Dermis blood vessel endothelial cell (primary cell): ENCODE results near the gene TUBA3E. TPM values are rescaled to one million over a fixed set of nuclear protein-coding genes. Genes with fewer than 3 reads are reported as not detected.
A peak's percentile ranks its signal among the peaks of the same experiment; 100 is the strongest.
"Not testable (repeated sequence)": the region's sequence is repeated elsewhere in the genome, so short reads cannot be mapped to it uniquely, and the experiment has no call there.

Experiments
- DNase-seq: peaks from one replicate; pipeline ENCODE4 v3.0.0; 2010
- total RNA-seq: library from RNA; depleted of rRNA; stranded (reverse); fragments of >200 nt; gene quantifications from 2 replicates; pipeline ENCODE4 v1.2.3, GENCODE V29; 2014

TUBA3E gene
- total RNA-seq, 1 donor from 2014 or later = not detected

- no peak for DNase-seq
Observed at GRCh38 chr2:130190237-130190636, 8.0 kb downstream of the TUBA3E start.

- DNase-seq = not testable (repeated sequence)
Observed at GRCh38 chr2:130188958-130189357, 9.3 kb downstream of the TUBA3E start.

GRCh38 chr2:130187859-130188792, 10.1 kb downstream of the TUBA3E start:
- not testable (repeated sequence) for DNase-seq

GRCh38 chr2:130187268-130187667, 11.0 kb downstream of the TUBA3E start:
- DNase-seq = no peak

- DNase-seq = no peak
Observed at GRCh38 chr2:130186391-130186790, 11.8 kb downstream of the TUBA3E start.

GRCh38 chr2:130185896-130186295, 12.3 kb downstream of the TUBA3E start:
- no peak for DNase-seq

- DNase-seq = no peak
Observed at GRCh38 chr2:130185436-130185835, 12.8 kb downstream of the TUBA3E start.

- peak; percentile 20 for DNase-seq
Observed at GRCh38 chr2:130183512-130184373, 14.5 kb downstream of the TUBA3E start.

- peak; percentile 58 for DNase-seq
Observed at GRCh38 chr2:130182826-130183511, 15.3 kb downstream of the TUBA3E start.

- peak; percentile 90 for DNase-seq
Observed at GRCh38 chr2:130181880-130182682, 16.2 kb downstream of the TUBA3E start, which contains the start of gene MZT2B. MZT2B (plus strand) TSS chr2:130182262; CDS start chr2:130182283, 21 bp downstream.

GRCh38 chr2:130181325-130181879, 16.8 kb downstream of the TUBA3E start, which contains the start of gene SMPD4:
SMPD4 (minus strand) TSS chr2:130181602; CDS start chr2:130176592, 5,010 bp downstream.
- DNase-seq = peak; percentile 97

- DNase-seq = not testable (repeated sequence)
Observed at GRCh38 chr2:130180404-130181324, 17.6 kb downstream of the TUBA3E start.

- not testable (repeated sequence) for DNase-seq
Observed at GRCh38 chr2:130174866-130175265, 23.4 kb downstream of the TUBA3E start.

GRCh38 chr2:130169896-130170295, 28.3 kb downstream of the TUBA3E start:
- DNase-seq = no peak

GRCh38 chr2:130169163-130169562, 29.1 kb downstream of the TUBA3E start:
- DNase-seq = peak; percentile 21

GRCh38 chr2:130166611-130167010, 31.6 kb downstream of the TUBA3E start:
- DNase-seq = not testable (repeated sequence)

GRCh38 chr2:130165293-130166016, 32.8 kb downstream of the TUBA3E start:
- DNase-seq = no peak

GRCh38 chr2:130162968-130163367, 35.3 kb downstream of the TUBA3E start:
- DNase-seq = no peak

- DNase-seq = not testable (repeated sequence)
Observed at GRCh38 chr2:130162486-130162885, 35.8 kb downstream of the TUBA3E start.
